Inflammatory macrophage treated with lipopolysaccharide for 1 hour (primary cell): ENCODE results near the gene SLC7A10.
A peak's percentile ranks its signal among the peaks of the same experiment; 100 is the strongest.
"Not testable (repeated sequence)": the region's sequence is repeated elsewhere in the genome, so short reads cannot be mapped to it uniquely, and the experiment has no call there.

Experiments used
- DNase-seq, 2 donors: peaks; one replicate each; pipeline ENCODE4 v3.0.0-alpha.2; 2020 to 2022

Gene SLC7A10

GRCh38 chr19:33215438-33216197, 10.0 kb downstream of the SLC7A10 start:
- no peak for DNase-seq

- peak in 1 of 2 donors; percentile 30 for DNase-seq
These were observed 11.1 kb downstream of the SLC7A10 start for GRCh38 chr19:33214596-33214995.

GRCh38 chr19:33212436-33213172, 13.0 kb downstream of the SLC7A10 start:
- DNase-seq, result no peak

- no peak for DNase-seq
These were observed 13.7 kb downstream of the SLC7A10 start for GRCh38 chr19:33211794-33212435.

GRCh38 chr19:33210266-33210940, 15.2 kb downstream of the SLC7A10 start:
- no peak for DNase-seq

GRCh38 chr19:33209850-33210230, 15.8 kb downstream of the SLC7A10 start:
- DNase-seq, result not testable (repeated sequence)

GRCh38 chr19:33208904-33209849, 16.5 kb downstream of the SLC7A10 start:
- no peak for DNase-seq

GRCh38 chr19:33208371-33208895, 17.2 kb downstream of the SLC7A10 start:
- no peak for DNase-seq

GRCh38 chr19:33207903-33208302, 17.7 kb downstream of the SLC7A10 start:
- no peak for DNase-seq

GRCh38 chr19:33207040-33207620, 18.5 kb downstream of the SLC7A10 start:
- no peak for DNase-seq

- DNase-seq, result no peak
These were observed 19.2 kb downstream of the SLC7A10 start for GRCh38 chr19:33206261-33207039.

GRCh38 chr19:33205531-33206260, 20.0 kb downstream of the SLC7A10 start:
- no peak for DNase-seq

- DNase-seq, result no peak
These were observed 20.5 kb downstream of the SLC7A10 start for GRCh38 chr19:33205110-33205509.

- DNase-seq, result no peak
These were observed 21.3 kb downstream of the SLC7A10 start for GRCh38 chr19:33204136-33204973.

GRCh38 chr19:33203529-33203928, 22.1 kb downstream of the SLC7A10 start:
- no peak for DNase-seq

- DNase-seq, result no peak
These were observed 22.8 kb downstream of the SLC7A10 start for GRCh38 chr19:33202546-33203507.

GRCh38 chr19:33201886-33202545, 23.6 kb downstream of the SLC7A10 start:
- no peak for DNase-seq
